HL-60/S4 treated with phorbol 12-myristate 13-acetate at 8.2 ng/mL for 4 days and 3 days (cell line): ENCODE results near the gene HSF5.
"Not testable (repeated sequence)": the region's sequence is repeated elsewhere in the genome, so short reads cannot be mapped to it uniquely, and the experiment has no call there.

Experiments
- in situ Hi-C: fragments of 300-500 bp; cut with MboI; formaldehyde crosslinking; loops from 2 replicates; pipeline ENCODE4 v1.15.0; 2022; ENCODE audit warnings: low sequenced_read_pairs

The HSF5 gene

GRCh38 chr17:58415371-58416055, 72.7 kb downstream of the HSF5 start:
- in situ Hi-C loops, result no loop called here

GRCh38 chr17:58414596-58414997, 73.6 kb downstream of the HSF5 start:
- in situ Hi-C loops, result no loop called here

DNA sequence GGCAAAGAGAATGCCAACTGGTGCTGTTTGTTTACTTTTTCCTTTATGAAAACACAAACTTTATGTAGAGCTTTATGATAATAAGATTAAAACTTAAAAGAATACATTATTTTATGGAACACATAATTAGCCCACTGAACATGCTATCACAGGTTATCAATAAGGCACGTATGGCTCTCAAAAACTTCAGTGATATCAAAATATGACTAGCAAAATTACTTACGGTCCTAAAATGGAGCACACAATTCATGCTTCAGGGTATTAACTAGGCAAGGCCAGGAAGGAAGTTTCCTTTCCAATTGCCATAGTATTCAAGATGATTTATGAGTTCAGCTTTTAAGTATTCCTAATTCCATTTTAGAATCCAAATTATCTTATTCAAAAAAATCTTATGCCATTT, 74.5 kb downstream of the HSF5 start:
- in situ Hi-C loops, result no loop called here

DNA sequence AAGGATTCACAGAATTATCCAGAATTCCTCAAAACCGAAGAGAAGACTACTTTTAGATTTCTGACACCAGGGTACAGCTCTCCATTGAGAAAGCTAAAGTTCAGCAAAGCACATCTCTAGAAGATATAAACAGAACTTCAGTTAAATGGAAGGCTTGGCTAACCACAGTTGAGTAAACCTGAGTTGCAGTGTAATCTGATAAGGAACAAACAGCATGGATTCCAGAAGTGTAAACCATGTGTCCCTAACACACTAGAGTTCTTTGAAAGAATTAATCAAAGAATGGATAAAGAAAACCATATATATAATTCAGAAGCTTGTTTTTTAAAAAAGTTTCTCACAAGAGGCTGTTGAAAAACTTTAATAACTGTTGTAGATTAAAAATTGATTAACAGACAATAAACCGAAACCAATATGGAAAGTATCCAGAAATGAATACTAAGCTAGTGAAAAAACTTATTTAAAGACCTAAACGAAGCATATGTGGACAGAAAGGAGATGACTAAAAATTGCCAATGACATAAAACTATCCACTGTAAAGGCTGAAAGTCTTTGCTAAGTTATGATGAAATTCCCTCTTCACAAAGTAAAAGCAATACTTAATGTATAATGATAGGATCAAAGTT, 75.1 kb downstream of the HSF5 start:
- in situ Hi-C loops, result no loop called here

DNA sequence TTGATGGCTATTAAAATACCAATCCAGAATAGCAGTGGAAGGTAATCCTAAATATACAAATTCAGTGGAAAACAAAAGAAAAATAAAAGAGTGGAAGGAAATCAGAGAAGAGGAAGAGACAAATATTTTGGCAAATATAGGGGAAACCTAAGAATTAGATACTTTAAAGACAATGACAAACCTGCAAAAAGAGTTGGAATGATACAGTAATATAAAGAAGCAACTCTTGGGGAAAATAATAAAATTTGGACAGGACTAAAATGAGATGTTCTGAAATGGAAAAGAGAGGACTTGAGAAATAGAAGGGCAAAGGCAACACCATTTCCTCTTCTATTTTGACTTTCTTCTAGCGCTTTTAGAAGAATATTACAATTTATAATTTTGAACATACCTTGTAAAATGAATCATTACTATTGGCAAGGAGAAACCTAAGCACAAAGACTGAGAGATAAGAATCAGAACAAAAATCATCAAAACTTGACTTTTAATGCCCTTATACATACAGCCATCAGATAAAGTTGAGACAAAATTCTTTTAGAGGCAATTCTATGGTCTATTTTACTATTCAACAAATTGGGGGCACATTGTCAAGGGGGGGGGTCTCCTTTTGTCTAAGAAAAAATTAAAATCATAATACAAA, 76.0 kb downstream of the HSF5 start:
- in situ Hi-C loops, result no loop called here

DNA sequence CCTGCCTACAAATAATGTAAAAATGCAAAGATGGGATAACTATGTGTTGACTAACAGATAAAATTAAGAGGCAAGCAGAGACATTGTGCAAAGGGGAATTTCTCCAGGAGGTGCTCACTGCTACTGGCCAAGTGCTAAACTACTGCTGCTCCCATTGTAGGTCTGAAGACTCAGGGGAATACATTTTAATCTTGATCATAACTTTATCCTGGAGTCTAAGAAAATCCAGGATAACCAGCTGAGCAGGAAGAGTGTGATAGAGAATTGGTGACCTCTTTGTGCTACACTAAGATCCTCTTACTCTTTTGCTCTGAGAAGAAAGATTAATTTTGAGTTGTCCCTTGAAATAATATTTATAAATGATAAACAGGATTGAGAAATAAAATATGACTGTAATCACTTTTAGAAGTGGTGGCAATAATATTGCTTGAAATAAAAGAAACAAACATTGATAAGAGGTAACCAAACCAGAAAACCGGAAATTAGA, 76.8 kb downstream of the HSF5 start:
- in situ Hi-C loops, result no loop called here

GRCh38 chr17:58410714-58411407, 77.3 kb downstream of the HSF5 start:
- in situ Hi-C loops, result no loop called here

GRCh38 chr17:58409432-58409831, 78.8 kb downstream of the HSF5 start:
- in situ Hi-C loops, result no loop called here

DNA sequence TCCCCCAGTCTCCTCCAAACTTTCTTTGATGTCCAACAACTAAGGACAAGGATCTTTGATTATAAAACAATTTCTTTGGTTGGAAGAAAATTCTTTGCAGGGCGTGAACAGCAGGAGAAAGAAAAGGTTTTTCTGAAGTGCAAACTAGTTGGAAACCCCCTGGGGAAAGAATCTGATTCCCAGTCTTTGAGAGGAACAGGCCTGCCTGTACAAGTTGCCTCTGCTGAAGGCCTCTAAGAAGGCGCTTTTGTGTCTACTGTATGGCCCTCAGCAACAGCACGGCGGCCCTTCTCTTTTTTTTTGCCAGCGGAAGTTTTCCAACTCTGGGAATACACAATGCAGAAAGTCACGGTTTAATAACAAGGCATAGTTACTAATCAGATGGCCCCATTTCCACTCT, 84.9 kb downstream of the HSF5 start:
- in situ Hi-C loops, result no loop called here

DNA sequence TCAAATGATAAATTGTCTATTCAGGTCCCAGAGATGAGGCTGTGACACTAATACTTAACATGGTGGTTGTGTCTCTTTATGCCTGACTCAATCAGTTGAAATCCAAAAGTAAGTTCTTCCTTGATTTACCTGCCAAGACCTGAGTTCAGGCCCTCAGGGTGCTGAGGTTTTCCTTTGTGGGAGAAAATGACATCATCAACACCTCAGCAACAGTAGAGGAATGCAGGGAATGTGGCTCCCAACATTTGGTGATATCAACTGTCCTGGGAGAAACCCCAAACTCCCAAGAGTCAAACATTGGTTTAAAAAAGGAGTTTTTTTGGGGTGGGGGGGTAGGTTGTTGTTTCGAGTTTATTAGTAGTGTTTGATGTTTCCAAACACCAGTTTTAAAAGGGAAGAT, 85.5 kb downstream of the HSF5 start:
- in situ Hi-C loops, result no loop called here

DNA sequence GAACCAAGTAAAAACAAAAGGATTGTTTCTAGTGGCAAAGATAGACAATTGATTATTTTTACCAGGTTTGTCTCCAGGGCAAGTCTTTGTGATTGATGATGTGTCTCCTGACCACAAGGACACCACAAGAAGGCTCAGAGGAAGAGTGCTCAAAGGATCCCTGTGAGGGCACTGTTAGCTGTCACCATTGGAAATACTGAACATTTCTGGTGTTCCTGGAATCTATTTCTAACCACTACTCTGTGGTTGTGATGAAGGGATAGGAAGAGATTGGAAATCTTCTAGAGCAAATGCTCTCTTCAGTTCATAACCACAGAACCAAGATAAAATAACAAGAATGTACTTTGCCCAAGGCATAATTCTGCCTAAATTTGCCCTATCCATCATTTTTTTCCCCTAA, 86.2 kb downstream of the HSF5 start:
- in situ Hi-C loops, result no loop called here

GRCh38 chr17:58401287-58401686, 86.9 kb downstream of the HSF5 start:
- in situ Hi-C loops, result no loop called here

- in situ Hi-C loops, result no loop called here
Measured at GRCh38 chr17:58400826-58401225, 87.4 kb downstream of the HSF5 start.

- in situ Hi-C loops, result no loop called here
Measured at GRCh38 chr17:58399974-58400373, 88.2 kb downstream of the HSF5 start.

GRCh38 chr17:58398574-58399266, 89.5 kb downstream of the HSF5 start:
- in situ Hi-C loops, result no loop called here

GRCh38 chr17:58397421-58397820, 90.8 kb downstream of the HSF5 start:
- in situ Hi-C loops, result not testable (repeated sequence)

GRCh38 chr17:58396173-58396572, 92.0 kb downstream of the HSF5 start:
- in situ Hi-C loops, result no loop called here

DNA sequence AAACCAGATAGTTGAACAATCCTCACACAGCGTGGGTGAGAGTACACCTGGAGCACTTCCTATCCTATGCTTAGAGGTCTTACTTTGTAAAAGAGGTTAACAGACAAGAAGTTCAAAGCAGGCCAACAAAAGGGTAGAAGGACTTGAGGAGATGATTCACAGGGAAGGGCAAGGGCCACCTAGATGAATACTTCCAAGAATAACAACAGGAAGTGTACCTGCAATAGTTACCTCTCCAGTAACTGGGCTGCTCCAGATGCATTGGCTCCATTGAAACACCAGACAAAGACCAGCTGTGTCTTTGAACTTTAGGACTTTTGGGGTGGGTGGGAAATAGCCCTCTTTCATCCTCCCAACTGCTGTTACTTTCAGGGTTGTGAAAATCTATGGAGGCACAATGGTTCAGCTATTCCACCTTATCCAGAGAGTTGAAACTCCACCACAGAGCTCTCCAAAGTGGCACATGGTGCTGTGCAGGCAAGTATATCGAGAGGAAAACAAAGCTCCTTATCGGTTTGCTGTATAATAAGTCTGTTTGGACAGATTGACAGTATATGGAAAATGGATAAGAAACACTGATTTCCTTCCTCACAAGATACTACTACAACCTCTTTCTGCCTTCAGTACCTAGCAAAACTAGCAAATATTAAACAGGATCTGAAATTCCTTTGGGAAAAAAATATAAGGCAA, 93.5 kb downstream of the HSF5 start:
- in situ Hi-C loops, result no loop called here

GRCh38 chr17:58391302-58391984, 96.8 kb downstream of the HSF5 start:
- in situ Hi-C loops, result no loop called here

DNA sequence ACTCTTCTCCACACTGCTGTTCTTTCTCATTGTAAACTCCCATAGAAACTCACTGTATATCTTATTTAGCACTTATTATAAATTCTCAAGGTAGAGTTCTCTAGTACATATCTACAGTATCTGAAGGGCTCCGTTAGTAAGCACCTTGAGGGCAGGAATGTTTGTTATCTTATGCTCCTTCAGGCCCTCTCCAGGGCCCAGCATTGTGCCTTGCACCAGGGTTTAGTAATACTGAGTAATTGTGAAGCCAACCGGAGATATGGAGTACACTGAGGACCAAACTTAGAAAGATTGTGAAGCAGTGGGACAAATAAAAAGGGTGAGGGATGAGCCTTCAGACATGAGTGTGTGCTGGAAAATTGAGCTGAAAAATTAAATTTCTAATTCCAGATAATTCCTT, 97.3 kb downstream of the HSF5 start:
- in situ Hi-C loops, result no loop called here
